MM.1S (cell line): ENCODE measurements around the gene ALPG.

Experiments
- DNase-seq: peaks from one replicate; pipeline ENCODE4 v3.0.0-alpha.2; 2015
- H2AFZ ChIP-seq: fragments of 300-600 bp; sonication (generic); 2 replicates; pipeline ENCODE4 v1.6.0; 2016; ENCODE audit warnings: antibody characterized with exemption, low read length
- H3F3A ChIP-seq: fragments of 300-600 bp; sonication (generic); 2 replicates; pipeline ENCODE4 v1.6.1; 2016; ENCODE audit warnings: mild to moderate bottlenecking, antibody characterized with exemption, low read length, moderate library complexity, mixed read lengths; ENCODE audit not compliant: insufficient read depth
- H3K27ac ChIP-seq: fragments of 300-600 bp; sonication (generic); 2 replicates; pipeline ENCODE4 v1.5.1; 2016; ENCODE audit warnings: mild to moderate bottlenecking, low read length
- H3K27me3 ChIP-seq: fragments of 300-600 bp; sonication (generic); replicated peaks from 2 replicates; pipeline ENCODE4 v1.6.0; 2016; ENCODE audit warnings: low read length; ENCODE audit not compliant: insufficient read depth
- H3K36me3 ChIP-seq: fragments of 300-600 bp; sonication (generic); replicated peaks from 2 replicates; pipeline ENCODE4 v1.6.1; 2016; ENCODE audit warnings: mild to moderate bottlenecking, low read length, mixed read lengths; ENCODE audit not compliant: insufficient read depth
- H3K4me1 ChIP-seq: fragments of 300-600 bp; sonication (generic); 2 replicates; pipeline ENCODE4 v1.6.1; 2016; ENCODE audit warnings: low read length, mixed read lengths
- H3K4me2 ChIP-seq: fragments of 300-600 bp; sonication (generic); 2 replicates; pipeline ENCODE4 v1.6.0; 2016; ENCODE audit warnings: low read depth, low read length
- H3K4me3 ChIP-seq: fragments of 300-600 bp; sonication (generic); 2 replicates; pipeline ENCODE4 v1.5.1; 2016; ENCODE audit warnings: low read length, mixed read lengths
- H3K79me2 ChIP-seq: fragments of 300-600 bp; sonication (generic); 2 replicates; pipeline ENCODE4 v1.6.1; 2016; ENCODE audit warnings: mixed run types, low read length, mixed read lengths
- H3K9ac ChIP-seq: fragments of 300-600 bp; sonication (generic); 2 replicates; pipeline ENCODE4 v1.6.1; 2016; ENCODE audit warnings: low read length, mixed read lengths
- H3K9me2 ChIP-seq: fragments of 300-600 bp; sonication (generic); replicated peaks from 2 replicates; pipeline ENCODE4 v1.6.1; 2016; ENCODE audit warnings: mild to moderate bottlenecking, low read length, mixed read lengths; ENCODE audit not compliant: insufficient read depth
- H3K9me3 ChIP-seq: fragments of 300-600 bp; sonication (generic); replicated peaks from 2 replicates; pipeline ENCODE4 v1.6.1; 2016; ENCODE audit warnings: mild to moderate bottlenecking, low read length, mixed read lengths; ENCODE audit not compliant: insufficient read depth
- H4K20me1 ChIP-seq: fragments of 300-600 bp; sonication (generic); 2 replicates; pipeline ENCODE4 v1.6.1; 2016; ENCODE audit warnings: mild to moderate bottlenecking, low read length, moderate library complexity, mixed read lengths; ENCODE audit not compliant: insufficient read depth
- CTCF ChIP-seq: fragments of 300-600 bp; sonication (generic); IDR thresholded peaks from 2 replicates; pipeline ENCODE4 v1.5.1; 2016; ENCODE audit warnings: antibody characterized with exemption, low read length, mixed read lengths
- EZH2 ChIP-seq: fragments of 300-600 bp; sonication (generic); optimal IDR thresholded peaks from 2 replicates; pipeline ENCODE3; 2017; ENCODE audit warnings: low read depth, mild to moderate bottlenecking, antibody characterized with exemption, low read length, mixed read lengths
- EZH2phosphoT487 ChIP-seq: fragments of 300-600 bp; sonication (generic); IDR thresholded peaks from 2 replicates; pipeline ENCODE4 v1.6.1; 2018; ENCODE audit warnings: antibody characterized with exemption, low read length

Gene ALPG

GRCh38 chr2:232419245-232420072 lies 12.8 kb downstream of the ALPG start:
- Histone ChIP-seq H3K79me2 (no peaks in the 10 kb centered on the region), H3K36me3 (no peaks in the 10 kb centered on the region), H3K9ac (no peak overlapping the region), H4K20me1 (no peaks in the 10 kb centered on the region), H3K27ac (no peak overlapping the region), H3K9me2 (no peaks in the 10 kb centered on the region), H3K4me3 (no peak overlapping the region), H2AFZ (no peak overlapping the region), H3F3A (no peaks in the 10 kb centered on the region), H3K4me1 (no peaks in the 10 kb centered on the region), H3K9me3 (no peaks in the 10 kb centered on the region), H3K27me3 (peaks cover 4% of the 10 kb centered on the region; the same call in 1 of the 2 replicates), H3K4me2 (no peak overlapping the region)
- TF ChIP-seq CTCF: no peak
- TF ChIP-seq EZH2phosphoT487: no peak
- no peak for TF ChIP-seq EZH2
- no peak for DNase-seq

GRCh38 chr2:232420073-232420454 lies 13.4 kb downstream of the ALPG start:
- H3K4me1 ChIP-seq: no peaks in the 10 kb centered on the region
- TF ChIP-seq EZH2phosphoT487: no peak
- no peak for TF ChIP-seq EZH2
- TF ChIP-seq CTCF: no peak
- H3K9me3 ChIP-seq: no peaks in the 10 kb centered on the region
- no peaks in the 10 kb centered on the region for H3K79me2 ChIP-seq
- H4K20me1 ChIP-seq: no peaks in the 10 kb centered on the region
- H3K9ac ChIP-seq: no peak overlapping the region
- no peak overlapping the region for H2AFZ ChIP-seq
- no peaks in the 10 kb centered on the region for H3K36me3 ChIP-seq
- H3K9me2 ChIP-seq: no peaks in the 10 kb centered on the region
- no peak overlapping the region for H3K4me3 ChIP-seq
- no peak overlapping the region for H3K4me2 ChIP-seq
- no peak for DNase-seq
- H3K27ac ChIP-seq: no peak overlapping the region
- H3K27me3 ChIP-seq: peaks cover 4% of the 10 kb centered on the region; the same call in 1 of the 2 replicates
- no peaks in the 10 kb centered on the region for H3F3A ChIP-seq

- no peaks in the 10 kb centered on the region for H3K4me1 ChIP-seq
- H3K27me3 ChIP-seq: peaks cover 4% of the 10 kb centered on the region; the same call in 1 of the 2 replicates
- no peaks in the 10 kb centered on the region for H3K79me2 ChIP-seq
- no peaks in the 10 kb centered on the region for H3F3A ChIP-seq
- no peak overlapping the region for H3K4me2 ChIP-seq
- H3K9me3 ChIP-seq: no peaks in the 10 kb centered on the region
- no peaks in the 10 kb centered on the region for H3K36me3 ChIP-seq
- no peak overlapping the region for H3K27ac ChIP-seq
- H2AFZ ChIP-seq: no peak overlapping the region
- no peaks in the 10 kb centered on the region for H3K9me2 ChIP-seq
- no peak for TF ChIP-seq EZH2
- TF ChIP-seq EZH2phosphoT487: no peak
- no peak for TF ChIP-seq CTCF
- no peak overlapping the region for H3K4me3 ChIP-seq
- H4K20me1 ChIP-seq: no peaks in the 10 kb centered on the region
- H3K9ac ChIP-seq: no peak overlapping the region
- no peak for DNase-seq
Measured at GRCh38 chr2:232420463-232421188, 14.0 kb downstream of the ALPG start.
